C4-2B (cell line): ENCODE data around the gene SPTB.

Source experiments
- ZFX ChIP-seq: fragments of 450-650 bp; IDR thresholded peaks from 2 replicates; pipeline ENCODE4 v1.6.1; 2017
- TF ChIP-seq, protein P1 (sequence below): fragments of 450-650 bp; conservative IDR thresholded peaks from 2 replicates; pipeline ENCODE4 v1.5.1; 2017; ENCODE audit warnings: mild to moderate bottlenecking

- TF ChIP-seq, protein P1, sequence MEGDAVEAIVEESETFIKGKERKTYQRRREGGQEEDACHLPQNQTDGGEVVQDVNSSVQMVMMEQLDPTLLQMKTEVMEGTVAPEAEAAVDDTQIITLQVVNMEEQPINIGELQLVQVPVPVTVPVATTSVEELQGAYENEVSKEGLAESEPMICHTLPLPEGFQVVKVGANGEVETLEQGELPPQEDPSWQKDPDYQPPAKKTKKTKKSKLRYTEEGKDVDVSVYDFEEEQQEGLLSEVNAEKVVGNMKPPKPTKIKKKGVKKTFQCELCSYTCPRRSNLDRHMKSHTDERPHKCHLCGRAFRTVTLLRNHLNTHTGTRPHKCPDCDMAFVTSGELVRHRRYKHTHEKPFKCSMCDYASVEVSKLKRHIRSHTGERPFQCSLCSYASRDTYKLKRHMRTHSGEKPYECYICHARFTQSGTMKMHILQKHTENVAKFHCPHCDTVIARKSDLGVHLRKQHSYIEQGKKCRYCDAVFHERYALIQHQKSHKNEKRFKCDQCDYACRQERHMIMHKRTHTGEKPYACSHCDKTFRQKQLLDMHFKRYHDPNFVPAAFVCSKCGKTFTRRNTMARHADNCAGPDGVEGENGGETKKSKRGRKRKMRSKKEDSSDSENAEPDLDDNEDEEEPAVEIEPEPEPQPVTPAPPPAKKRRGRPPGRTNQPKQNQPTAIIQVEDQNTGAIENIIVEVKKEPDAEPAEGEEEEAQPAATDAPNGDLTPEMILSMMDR = no peak
- no peak for TF ChIP-seq ZFX
Observed at GRCh38 chr14:64799555-64799954, 80.2 kb downstream of the SPTB start.
